Measurements from ENCODE around the gene TSPAN10.

Gene TSPAN10

DNA sequence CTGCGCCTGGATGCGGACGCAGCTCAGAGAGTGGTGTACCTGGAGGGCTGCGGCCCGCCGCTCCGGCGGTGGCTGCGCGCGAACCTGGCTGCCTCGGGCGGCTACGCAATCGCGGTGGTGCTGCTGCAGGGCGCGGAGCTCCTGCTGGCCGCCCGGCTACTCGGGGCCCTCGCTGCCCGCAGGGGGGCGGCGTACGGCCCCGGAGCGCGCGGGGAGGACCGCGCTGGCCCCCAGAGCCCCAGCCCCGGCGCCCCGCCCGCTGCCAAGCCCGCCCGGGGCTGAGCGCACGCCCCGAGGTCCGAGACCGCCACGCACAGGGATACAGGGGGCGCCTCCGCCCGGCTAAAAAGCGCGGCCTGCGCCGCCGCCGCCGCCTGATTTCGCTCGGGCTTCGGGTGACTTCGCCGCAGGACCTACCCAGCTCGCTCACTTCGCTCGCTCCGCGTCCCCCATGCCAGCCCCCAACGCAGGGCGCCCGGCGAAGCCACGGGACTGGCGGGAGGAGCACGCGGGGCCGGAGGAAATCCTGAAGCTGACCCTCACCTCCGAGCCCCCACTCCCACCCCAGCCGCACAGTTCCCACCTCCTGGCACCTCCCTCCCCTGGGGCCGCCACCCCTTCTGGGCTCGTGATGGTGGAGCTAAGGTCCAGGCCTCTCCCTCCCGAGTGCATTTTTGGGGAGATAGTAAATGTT lies 11.2 kb downstream of the TSPAN10 start:
- Histone ChIP-seq H3K4me1 (ENCODE audit: control insufficient read depth in 1 of 2, insufficient read depth in 2 of 2, low read length in 2 of 2) (no peaks in the 10 kb centered on the region), H3K27ac (ENCODE audit: low read depth, low read length) (no peak overlapping the region), H3K36me3 (ENCODE audit: control insufficient read depth in 1 of 2, insufficient read depth in 2 of 2, low read length in 2 of 2) (no peaks in the 10 kb centered on the region), H3K9me3 (ENCODE audit: control insufficient read depth in 1 of 2, low read length in 2 of 2) (peaks cover 0 to 4% of the 10 kb centered on the region in 2 donors), H3K9ac (ENCODE audit: low read depth in 1 of 2, low read length in 2 of 2) (no peak overlapping the region), H3K4me3 (ENCODE audit: low read depth in 1 of 2, low read length in 2 of 2) (no peak overlapping the region), H3K27me3 (ENCODE audit: control insufficient read depth in 1 of 2, insufficient read depth in 2 of 2, low read length in 2 of 2) (peaks cover 6 to 12% of the 10 kb centered on the region in 2 donors)

DNA sequence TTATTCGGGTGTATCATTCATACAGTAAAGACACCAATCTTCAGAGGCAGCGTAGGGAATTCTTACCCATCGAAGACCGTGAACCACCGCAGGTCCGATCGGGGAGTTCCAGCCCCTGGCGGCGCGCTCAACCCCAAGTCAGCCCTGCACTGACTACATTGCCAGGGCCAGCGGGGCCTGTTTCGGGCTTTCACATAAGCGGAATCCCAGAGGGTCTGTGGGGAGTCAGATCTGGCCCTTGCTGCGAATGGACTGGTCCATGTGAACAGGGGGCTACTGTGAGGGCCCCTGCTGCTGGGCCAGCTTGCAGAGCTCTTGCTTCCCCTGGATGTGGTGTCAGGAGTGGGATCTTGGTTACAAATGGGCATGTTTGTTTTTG lies 11.7 kb downstream of the TSPAN10 start:
- H3K4me1 ChIP-seq (ENCODE audit: control insufficient read depth in 1 of 2, insufficient read depth in 2 of 2, low read length in 2 of 2): peaks cover 0 to 3% of the 10 kb centered on the region in 2 donors
- no peak overlapping the region for H3K27ac ChIP-seq (ENCODE audit: low read depth, low read length)
- peaks cover 0 to 4% of the 10 kb centered on the region in 2 donors for H3K9me3 ChIP-seq (ENCODE audit: control insufficient read depth in 1 of 2, low read length in 2 of 2)
- H3K4me3 ChIP-seq (ENCODE audit: low read depth in 1 of 2, low read length in 2 of 2): no peak overlapping the region
- peaks cover 6 to 12% of the 10 kb centered on the region in 2 donors for H3K27me3 ChIP-seq (ENCODE audit: control insufficient read depth in 1 of 2, insufficient read depth in 2 of 2, low read length in 2 of 2)
- H3K36me3 ChIP-seq (ENCODE audit: control insufficient read depth in 1 of 2, insufficient read depth in 2 of 2, low read length in 2 of 2): no peaks in the 10 kb centered on the region
- H3K9ac ChIP-seq (ENCODE audit: low read depth in 1 of 2, low read length in 2 of 2): no peak overlapping the region

DNA sequence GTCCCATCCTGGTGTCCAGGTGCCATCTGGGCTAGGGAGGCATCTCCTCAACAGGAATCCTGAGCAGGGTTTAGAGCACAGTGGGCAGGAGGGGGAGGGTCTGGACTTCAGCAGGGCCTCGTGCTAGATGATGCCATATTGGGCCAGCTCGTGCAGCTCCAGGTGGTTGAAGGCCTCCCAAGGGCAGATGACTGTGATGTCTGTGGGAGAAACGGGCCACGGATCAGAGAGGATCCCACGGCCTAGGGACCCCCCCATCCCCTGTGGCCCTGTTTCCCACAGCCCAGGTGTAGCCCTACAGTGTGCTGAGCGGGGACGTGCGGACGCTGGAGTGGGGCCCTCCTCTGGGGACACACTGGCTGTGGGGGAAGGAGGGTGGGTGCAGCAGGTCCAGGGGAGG lies 14.0 kb downstream of the TSPAN10 start:
- Histone ChIP-seq H3K27me3 (ENCODE audit: control insufficient read depth in 1 of 2, insufficient read depth in 2 of 2, low read length in 2 of 2) (peaks cover 6 to 12% of the 10 kb centered on the region in 2 donors), H3K9ac (ENCODE audit: low read depth in 1 of 2, low read length in 2 of 2) (no peak overlapping the region), H3K9me3 (ENCODE audit: control insufficient read depth in 1 of 2, low read length in 2 of 2) (peaks cover 0 to 4% of the 10 kb centered on the region in 2 donors), H3K36me3 (ENCODE audit: control insufficient read depth in 1 of 2, insufficient read depth in 2 of 2, low read length in 2 of 2) (no peaks in the 10 kb centered on the region), H3K4me3 (ENCODE audit: low read depth in 1 of 2, low read length in 2 of 2) (no peak overlapping the region), H3K4me1 (ENCODE audit: control insufficient read depth in 1 of 2, insufficient read depth in 2 of 2, low read length in 2 of 2) (peaks cover 0 to 3% of the 10 kb centered on the region in 2 donors), H3K27ac (ENCODE audit: low read depth, low read length) (no peak overlapping the region)

DNA sequence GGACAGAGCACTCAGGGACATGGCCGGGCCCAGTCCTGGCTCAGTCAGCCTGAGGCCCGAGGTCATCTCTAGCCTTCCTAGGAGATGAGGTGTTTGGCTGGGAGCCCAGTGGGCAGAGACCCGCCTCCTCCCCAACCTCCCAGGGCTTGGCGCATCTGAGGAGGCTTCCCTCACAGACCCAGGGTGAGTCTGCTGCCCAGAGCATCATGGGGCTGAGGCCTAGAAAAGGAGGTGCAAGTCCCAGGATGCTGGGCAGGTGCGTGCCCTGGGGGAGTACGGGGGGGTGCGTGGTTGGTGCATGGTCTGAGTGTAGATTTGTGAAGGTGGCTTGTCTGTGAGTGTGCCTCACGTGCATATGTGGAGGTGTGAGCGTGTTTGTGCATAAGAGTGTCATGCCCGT lies 14.7 kb downstream of the TSPAN10 start:
- H3K27ac ChIP-seq (ENCODE audit: low read depth, low read length): no peak overlapping the region
- peaks cover 6 to 12% of the 10 kb centered on the region in 2 donors for H3K27me3 ChIP-seq (ENCODE audit: control insufficient read depth in 1 of 2, insufficient read depth in 2 of 2, low read length in 2 of 2)

DNA sequence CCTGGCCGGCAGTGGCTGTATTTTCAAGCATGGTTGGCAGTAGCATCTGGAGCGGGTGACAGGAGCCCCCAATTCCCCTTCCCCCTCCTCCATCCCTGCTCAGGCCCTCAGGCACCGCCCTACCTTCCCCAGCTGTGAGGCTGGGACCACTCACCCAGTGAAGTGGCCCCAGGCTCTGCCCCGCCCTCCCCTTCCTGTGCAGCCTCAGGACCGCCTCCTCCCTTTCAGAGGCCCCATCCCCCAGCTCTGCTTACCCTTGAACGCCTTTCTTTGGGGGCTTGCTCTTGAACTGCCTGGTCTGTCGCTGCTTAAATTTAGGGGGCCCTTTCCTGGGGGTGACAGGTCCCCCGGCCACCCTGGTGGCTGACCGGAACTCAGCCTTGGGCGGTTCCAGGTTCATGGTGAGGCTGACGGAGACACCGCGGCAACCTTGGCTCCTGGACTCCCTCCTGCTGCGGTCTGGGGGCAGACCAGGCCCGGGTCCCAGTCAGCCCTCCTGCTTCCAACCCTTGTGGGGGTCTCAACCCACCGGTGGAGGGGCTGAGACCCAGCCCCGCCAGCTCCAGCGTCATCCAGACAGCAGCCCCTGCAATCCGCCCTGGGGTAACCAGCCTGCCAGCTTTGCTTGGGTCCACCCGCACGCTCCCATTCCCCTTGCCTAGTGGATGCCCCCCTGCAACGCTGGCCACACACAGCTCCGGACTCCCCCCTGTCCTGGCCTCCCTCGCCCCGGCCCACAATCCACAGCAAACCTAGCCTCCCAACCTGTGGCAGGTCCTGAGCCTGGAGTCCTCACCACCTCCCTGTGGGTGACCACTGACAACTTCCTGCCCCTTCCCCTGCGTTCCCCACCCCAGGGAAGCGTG lies 16.1 kb downstream of the TSPAN10 start:
- H3K9me3 ChIP-seq (ENCODE audit: control insufficient read depth in 1 of 2, low read length in 2 of 2): peaks cover 0 to 4% of the 10 kb centered on the region in 2 donors
- peak overlapping the region; percentile 30 to 40 for H3K4me3 ChIP-seq (ENCODE audit: low read depth in 1 of 2, low read length in 2 of 2)
- peaks cover 0 to 7% of the 10 kb centered on the region in 2 donors for H3K27me3 ChIP-seq (ENCODE audit: control insufficient read depth in 1 of 2, insufficient read depth in 2 of 2, low read length in 2 of 2)
- no peaks in the 10 kb centered on the region for H3K36me3 ChIP-seq (ENCODE audit: control insufficient read depth in 1 of 2, insufficient read depth in 2 of 2, low read length in 2 of 2)
- no peak overlapping the region for H3K27ac ChIP-seq (ENCODE audit: low read depth, low read length)
- no peak overlapping the region for H3K9ac ChIP-seq (ENCODE audit: low read depth in 1 of 2, low read length in 2 of 2)
- H3K4me1 ChIP-seq (ENCODE audit: control insufficient read depth in 1 of 2, insufficient read depth in 2 of 2, low read length in 2 of 2): peaks cover 3 to 5% of the 10 kb centered on the region in 2 donors

More for the DNA sequence above, 14.7 kb downstream of the TSPAN10 start:
- Histone ChIP-seq H3K9ac (ENCODE audit: low read depth in 1 of 2, low read length in 2 of 2) (no peak overlapping the region), H3K36me3 (ENCODE audit: control insufficient read depth in 1 of 2, insufficient read depth in 2 of 2, low read length in 2 of 2) (no peaks in the 10 kb centered on the region), H3K4me1 (ENCODE audit: control insufficient read depth in 1 of 2, insufficient read depth in 2 of 2, low read length in 2 of 2) (peaks cover 0 to 3% of the 10 kb centered on the region in 2 donors), H3K9me3 (ENCODE audit: control insufficient read depth in 1 of 2, low read length in 2 of 2) (peaks cover 0 to 4% of the 10 kb centered on the region in 2 donors), H3K4me3 (ENCODE audit: low read depth in 1 of 2, low read length in 2 of 2) (no peak overlapping the region)

DNA sequence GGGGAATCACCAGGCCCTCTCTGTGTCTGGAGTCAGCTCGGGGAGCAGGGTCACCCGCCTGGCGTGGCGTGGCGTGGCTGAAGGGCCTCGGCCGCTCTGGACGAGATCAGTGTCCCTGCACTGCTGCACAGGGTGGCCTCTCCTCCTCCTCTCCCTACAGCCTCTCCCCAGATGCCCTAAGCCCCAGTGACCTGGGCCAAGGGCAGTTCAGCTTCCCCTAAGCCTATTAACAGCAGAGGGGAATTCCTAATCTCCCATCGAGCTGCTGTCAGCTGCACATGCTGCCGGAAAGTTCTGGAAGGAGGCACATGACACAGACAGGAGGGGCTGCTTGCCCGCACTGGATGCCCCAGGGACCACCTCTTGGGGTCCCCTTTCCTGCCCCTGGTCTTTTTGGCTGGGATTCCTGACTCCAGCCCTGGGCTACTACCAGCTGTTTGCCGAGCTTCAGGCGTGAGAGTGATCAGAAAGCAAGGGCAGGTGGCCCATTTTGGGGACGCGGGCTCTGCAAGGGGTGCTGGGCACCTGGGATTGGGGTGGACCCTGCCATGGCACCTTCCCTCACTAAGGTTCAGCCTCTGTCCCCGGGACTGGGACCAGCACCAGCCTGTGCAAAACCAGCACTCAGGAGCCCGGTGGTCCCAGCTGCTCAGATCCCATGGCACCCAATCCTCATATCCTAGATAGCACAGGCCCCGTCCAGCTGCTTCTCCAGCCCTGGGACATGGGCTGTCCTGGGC lies 18.6 kb downstream of the TSPAN10 start:
- peaks cover 3 to 5% of the 10 kb centered on the region in 2 donors for H3K4me1 ChIP-seq (ENCODE audit: control insufficient read depth in 1 of 2, insufficient read depth in 2 of 2, low read length in 2 of 2)
- no peaks in the 10 kb centered on the region for H3K36me3 ChIP-seq (ENCODE audit: control insufficient read depth in 1 of 2, insufficient read depth in 2 of 2, low read length in 2 of 2)
- no peaks in the 10 kb centered on the region for H3K27me3 ChIP-seq (ENCODE audit: control insufficient read depth in 1 of 2, insufficient read depth in 2 of 2, low read length in 2 of 2)
- H3K9me3 ChIP-seq (ENCODE audit: control insufficient read depth in 1 of 2, low read length in 2 of 2): no peaks in the 10 kb centered on the region
- no peak overlapping the region for H3K4me3 ChIP-seq (ENCODE audit: low read depth in 1 of 2, low read length in 2 of 2)
- H3K27ac ChIP-seq (ENCODE audit: low read depth, low read length): no peak overlapping the region
- H3K9ac ChIP-seq (ENCODE audit: low read depth in 1 of 2, low read length in 2 of 2): no peak overlapping the region

DNA sequence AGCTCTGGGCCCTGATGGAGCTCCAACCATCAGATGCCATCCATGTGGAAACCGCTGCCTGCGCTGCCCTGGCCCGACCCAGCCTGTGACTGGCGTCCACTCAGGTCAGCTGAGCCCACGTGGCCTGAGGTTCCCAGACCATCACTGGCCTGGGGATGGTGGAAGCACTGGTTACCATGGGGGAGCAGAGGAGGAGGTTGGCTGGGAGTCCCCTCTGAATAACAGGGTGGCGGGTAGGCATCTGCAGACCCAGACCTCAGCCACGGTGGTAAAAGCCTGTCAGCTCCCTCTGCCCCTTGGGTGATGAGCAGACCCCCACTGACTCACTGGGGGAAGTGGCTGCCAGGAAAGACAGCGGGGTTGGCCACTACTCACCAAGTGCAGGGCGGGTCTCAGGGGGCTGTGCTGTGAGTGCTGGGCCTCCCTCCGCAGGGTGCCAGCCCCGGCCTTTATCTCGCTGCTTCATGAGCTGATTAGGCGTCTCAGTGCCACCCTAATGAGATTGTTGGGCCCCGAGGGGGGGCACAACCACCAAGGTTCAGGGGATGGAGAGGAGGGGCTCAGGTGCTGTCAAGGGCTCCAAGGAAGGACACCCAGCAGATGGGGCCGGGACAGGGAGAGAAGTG lies 19.2 kb downstream of the TSPAN10 start, which contains the start of gene PDE6G:
Gene PDE6G, minus strand, starts transcription at position 425 of the 626 bp plus-strand sequence. CDS start 3,237 bp downstream, outside the sequence.
- H3K27me3 ChIP-seq (ENCODE audit: control insufficient read depth in 1 of 2, insufficient read depth in 2 of 2, low read length in 2 of 2): no peaks in the 10 kb centered on the region
- no peaks in the 10 kb centered on the region for H3K9me3 ChIP-seq (ENCODE audit: control insufficient read depth in 1 of 2, low read length in 2 of 2)
- no peak within 1 kb of the TSS for H3K27ac ChIP-seq (ENCODE audit: low read depth, low read length)
- H3K4me1 ChIP-seq (ENCODE audit: control insufficient read depth in 1 of 2, insufficient read depth in 2 of 2, low read length in 2 of 2): peaks cover 3 to 5% of the 10 kb centered on the region in 2 donors
- H3K9ac ChIP-seq (ENCODE audit: low read depth in 1 of 2, low read length in 2 of 2): no peak within 1 kb of the TSS
- H3K36me3 ChIP-seq (ENCODE audit: control insufficient read depth in 1 of 2, insufficient read depth in 2 of 2, low read length in 2 of 2): no peaks in the 10 kb centered on the region
- no peak within 1 kb of the TSS for H3K4me3 ChIP-seq (ENCODE audit: low read depth in 1 of 2, low read length in 2 of 2)

DNA sequence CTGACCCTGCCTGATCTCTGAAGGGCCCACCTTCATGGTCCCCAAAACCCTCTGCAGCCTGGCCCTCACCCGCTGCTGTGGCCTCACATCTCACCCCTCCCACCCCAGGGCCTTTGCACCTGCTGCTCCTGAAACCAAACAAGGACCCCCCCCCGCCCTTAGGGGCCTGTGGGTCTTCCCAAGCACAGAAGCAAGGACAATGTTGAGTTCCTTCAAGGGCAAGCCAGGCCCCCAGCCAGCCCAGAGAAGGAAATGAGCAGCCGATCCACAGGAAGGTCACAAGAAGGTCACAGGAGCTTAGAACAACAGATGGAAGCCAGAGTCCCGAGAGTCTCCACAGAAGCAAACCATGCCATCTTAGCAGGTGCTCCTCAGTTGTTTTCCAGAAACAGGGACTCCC lies 19.8 kb downstream of the TSPAN10 start:
- Histone ChIP-seq H3K4me3 (ENCODE audit: low read depth in 1 of 2, low read length in 2 of 2) (no peak overlapping the region), H3K27me3 (ENCODE audit: control insufficient read depth in 1 of 2, insufficient read depth in 2 of 2, low read length in 2 of 2) (no peaks in the 10 kb centered on the region), H3K9ac (ENCODE audit: low read depth in 1 of 2, low read length in 2 of 2) (no peak overlapping the region), H3K27ac (ENCODE audit: low read depth, low read length) (no peak overlapping the region), H3K9me3 (ENCODE audit: control insufficient read depth in 1 of 2, low read length in 2 of 2) (no peaks in the 10 kb centered on the region), H3K36me3 (ENCODE audit: control insufficient read depth in 1 of 2, insufficient read depth in 2 of 2, low read length in 2 of 2) (no peaks in the 10 kb centered on the region), H3K4me1 (ENCODE audit: control insufficient read depth in 1 of 2, insufficient read depth in 2 of 2, low read length in 2 of 2) (peaks cover 3 to 5% of the 10 kb centered on the region in 2 donors)

DNA sequence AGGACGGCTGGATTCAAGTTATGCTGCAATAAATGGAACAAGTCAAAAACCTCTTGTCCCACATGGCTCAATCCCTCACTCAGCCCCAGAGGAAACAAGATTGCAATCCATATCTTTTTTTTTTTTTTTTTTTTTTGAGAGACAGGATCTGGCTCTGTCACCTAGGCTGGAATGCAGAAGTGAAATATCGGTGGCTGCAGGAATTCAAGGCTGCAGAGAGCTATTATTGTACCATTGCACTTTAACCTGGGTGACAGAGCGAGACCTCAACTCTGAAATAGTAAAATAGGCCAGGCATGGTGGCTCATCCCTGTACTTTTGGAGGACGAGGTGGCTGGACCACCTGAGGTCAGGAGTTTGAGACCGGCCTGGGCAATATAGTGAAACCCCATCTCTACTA lies 22.0 kb downstream of the TSPAN10 start:
- Histone ChIP-seq H3K9ac (ENCODE audit: low read depth in 1 of 2, low read length in 2 of 2) (no peak overlapping the region), H3K36me3 (ENCODE audit: control insufficient read depth in 1 of 2, insufficient read depth in 2 of 2, low read length in 2 of 2) (peaks cover 0 to under 1% of the 10 kb centered on the region in 2 donors), H3K27ac (ENCODE audit: low read depth, low read length) (no peak overlapping the region), H3K27me3 (ENCODE audit: control insufficient read depth in 1 of 2, insufficient read depth in 2 of 2, low read length in 2 of 2) (no peaks in the 10 kb centered on the region), H3K9me3 (ENCODE audit: control insufficient read depth in 1 of 2, low read length in 2 of 2) (no peaks in the 10 kb centered on the region), H3K4me3 (ENCODE audit: low read depth in 1 of 2, low read length in 2 of 2) (no peak overlapping the region), H3K4me1 (ENCODE audit: control insufficient read depth in 1 of 2, insufficient read depth in 2 of 2, low read length in 2 of 2) (peaks cover 0 to 5% of the 10 kb centered on the region in 2 donors)
